ENCODE data around the gene TMA16.

- TF ChIP-seq EZH2 (IDR thresholded peaks at IDR 0.05) (no peak), POLR2AphosphoS5 (IDR thresholded peaks at IDR 0.05; ENCODE audit: borderline replicate concordance, low read depth, low read length) (no peak), FOXP2 (optimal IDR thresholded peaks at IDR 0.05; ENCODE audit: control extremely low read depth, extremely low read length, insufficient read depth) (no peak)
These were observed 1.4 kb downstream of the TMA16 start for GRCh38 chr4:163495900-163496299.
